HG02981 (cell line): ENCODE data around the gene UNC93B1.

Experiments
- ATAC-seq: cut with Tn5 transposase; IDR thresholded peaks from one replicate; pipeline ENCODE4 v1.9.1; 2021; ENCODE audit warnings: mild to moderate bottlenecking, moderate library complexity; ENCODE audit not compliant: unreplicated experiment

The UNC93B1 gene

GRCh38 chr11:68024508-68024907 lies 20.6 kb upstream of the UNC93B1 start:
- no peak for ATAC-seq

GRCh38 chr11:68022531-68022930 lies 18.6 kb upstream of the UNC93B1 start:
- ATAC-seq, result no peak

- no peak for ATAC-seq
These were observed 17.4 kb upstream of the UNC93B1 start for GRCh38 chr11:68021167-68021787.

GRCh38 chr11:68020575-68020974 lies 16.7 kb upstream of the UNC93B1 start:
- no peak for ATAC-seq

GRCh38 chr11:68019486-68019885 lies 15.6 kb upstream of the UNC93B1 start:
- ATAC-seq, result no peak

- no peak for ATAC-seq
These were observed 14.9 kb upstream of the UNC93B1 start for GRCh38 chr11:68018730-68019190.

GRCh38 chr11:68017980-68018729 lies 14.3 kb upstream of the UNC93B1 start:
- ATAC-seq, result no peak

- no peak for ATAC-seq
These were observed 13.3 kb upstream of the UNC93B1 start for GRCh38 chr11:68016904-68017817.

GRCh38 chr11:68016161-68016903 lies 12.4 kb upstream of the UNC93B1 start:
- ATAC-seq, result no peak

GRCh38 chr11:68015467-68015866 lies 11.6 kb upstream of the UNC93B1 start:
- no peak for ATAC-seq

- ATAC-seq, result no peak
These were observed 11.1 kb upstream of the UNC93B1 start for GRCh38 chr11:68014947-68015447.

GRCh38 chr11:68014157-68014946 lies 10.5 kb upstream of the UNC93B1 start:
- ATAC-seq, result no peak

GRCh38 chr11:68013611-68014156 lies 9.8 kb upstream of the UNC93B1 start:
- no peak for ATAC-seq

- ATAC-seq, result no peak
These were observed 9.1 kb upstream of the UNC93B1 start for GRCh38 chr11:68012843-68013610.

- ATAC-seq, result no peak
These were observed 8.3 kb upstream of the UNC93B1 start for GRCh38 chr11:68012044-68012842.

GRCh38 chr11:68011051-68011943 lies 7.4 kb upstream of the UNC93B1 start:
- no peak for ATAC-seq
